GM21390 (cell line): Measurements from ENCODE around the gene ATG2A.
"Not testable (repeated sequence)": the region's sequence is repeated elsewhere in the genome, so short reads cannot be mapped to it uniquely, and the experiment has no call there.

Source experiments
- ATAC-seq: cut with Tn5 transposase; IDR thresholded peaks from one replicate; pipeline ENCODE4 v1.9.1; 2021; ENCODE audit not compliant: unreplicated experiment

ATG2A gene

GRCh38 chr11:64857485-64857884 is 59.5 kb downstream of the ATG2A start:
- no peak for ATAC-seq

GRCh38 chr11:64856382-64857227 is 60.4 kb downstream of the ATG2A start:
- no peak for ATAC-seq

- ATAC-seq, result no peak
These were observed 61.3 kb downstream of the ATG2A start for GRCh38 chr11:64855596-64856304.

- no peak for ATAC-seq
These were observed 62.2 kb downstream of the ATG2A start for GRCh38 chr11:64854534-64855502.

- ATAC-seq, result no peak
These were observed 62.9 kb downstream of the ATG2A start for GRCh38 chr11:64854157-64854533.

- ATAC-seq, result no peak
These were observed 63.3 kb downstream of the ATG2A start for GRCh38 chr11:64853709-64854108.

GRCh38 chr11:64852804-64853509 is 64.1 kb downstream of the ATG2A start:
- no peak for ATAC-seq

- ATAC-seq, result peak; percentile 5
These were observed 65.1 kb downstream of the ATG2A start for GRCh38 chr11:64851831-64852351.

GRCh38 chr11:64850979-64851567 is 65.9 kb downstream of the ATG2A start:
- ATAC-seq, result peak; percentile 57

- no peak for ATAC-seq
These were observed 67.2 kb downstream of the ATG2A start for GRCh38 chr11:64849598-64850356.

- ATAC-seq, result no peak
These were observed 68.0 kb downstream of the ATG2A start for GRCh38 chr11:64848826-64849597.

- ATAC-seq, result no peak
These were observed 68.7 kb downstream of the ATG2A start for GRCh38 chr11:64848214-64848825.

- no peak for ATAC-seq
These were observed 69.9 kb downstream of the ATG2A start for GRCh38 chr11:64846998-64847666.

- not testable (repeated sequence) for ATAC-seq
These were observed 71.3 kb downstream of the ATG2A start for GRCh38 chr11:64845776-64846129.

- no peak for ATAC-seq
These were observed 71.8 kb downstream of the ATG2A start for GRCh38 chr11:64845129-64845775.
